H1 (cell line): Measurements from ENCODE around the gene TFAP2B.
A peak's percentile ranks its signal among the peaks of the same experiment; 100 is the strongest.

ENCODE experiments used
- CREB1 ChIP-seq: IDR thresholded peaks from 2 replicates; pipeline ENCODE4 v1.6.1; 2012; ENCODE audit warnings: inconsistent platforms
- JUN ChIP-seq: IDR thresholded peaks from 2 replicates; pipeline ENCODE4 v1.6.1; 2011; ENCODE audit warnings: low read depth, mild to moderate bottlenecking, improper control_type of control experiment, low read length
- SAP30 ChIP-seq: fragments of 300-600 bp; sonication (generic); IDR thresholded peaks from 2 replicates; pipeline ENCODE4 v1.7.1; 2012; ENCODE audit warnings: low read length, moderate library complexity, mild to moderate bottlenecking, inconsistent platforms; ENCODE audit not compliant: insufficient read depth, insufficient replicate concordance
- SIX5 ChIP-seq: IDR thresholded peaks from 2 replicates; pipeline ENCODE4 v1.6.1; 2011; ENCODE audit warnings: mild to moderate bottlenecking, low read depth, low read length
- TAF1 ChIP-seq: IDR thresholded peaks from 2 replicates; pipeline ENCODE4 v1.6.1; 2011; ENCODE audit warnings: mild to moderate bottlenecking, low read depth, low read length
- TF ChIP-seq, protein P1 (sequence below): IDR thresholded peaks from 2 replicates; pipeline ENCODE4 v1.6.1; 2012; ENCODE audit warnings: inconsistent platforms
- TF ChIP-seq, protein P2 (sequence below), 3 experiments: IDR thresholded peaks; 1 replicate in 2 of 3; 2 replicates in 1 of 3; pipeline versions ENCODE4 v1.5.1 to v1.6.1; 2011; ENCODE audit warnings: low read length in 3 of 3, mild to moderate bottlenecking in 3 of 3, inconsistent platforms in 2 of 3, low read depth in 1 of 3, moderate library complexity in 1 of 3; ENCODE audit not compliant: insufficient read depth in 1 of 3; ENCODE audit errors: control extremely low read depth in 1 of 3

DNA sequence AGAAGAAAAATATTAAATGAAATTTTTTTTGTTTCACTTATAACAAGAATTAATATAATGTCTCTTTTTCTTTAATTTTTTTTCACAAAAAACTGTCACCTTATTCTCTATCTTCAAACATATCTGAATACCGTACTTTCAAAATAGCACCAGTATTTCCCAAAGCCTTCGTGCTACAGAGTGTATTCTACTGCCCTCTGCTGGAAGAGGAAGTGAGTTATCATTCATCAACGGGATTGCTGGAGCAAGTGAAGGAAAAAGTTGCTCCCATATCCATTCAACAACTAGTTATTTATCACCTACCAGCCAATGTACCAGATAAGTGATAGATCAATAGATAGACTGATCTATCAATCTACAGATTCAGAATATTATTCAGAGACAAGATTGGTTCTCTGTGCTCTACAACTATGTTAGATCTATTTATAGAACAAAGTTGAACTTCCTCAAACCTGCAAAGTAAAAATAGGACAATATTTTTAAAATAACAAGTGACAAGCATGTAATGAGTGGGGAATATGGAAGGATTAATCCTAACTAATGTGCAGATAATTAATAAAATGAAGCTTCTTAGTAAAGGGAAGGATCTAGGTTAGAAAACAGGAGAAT is 26.7 kb upstream of the TFAP2B start:
- TF ChIP-seq SIX5 (no peak), SAP30 (no peak), TAF1 (no peak), JUN (no peak), CREB1 (no peak)
- TF ChIP-seq, protein P1, sequence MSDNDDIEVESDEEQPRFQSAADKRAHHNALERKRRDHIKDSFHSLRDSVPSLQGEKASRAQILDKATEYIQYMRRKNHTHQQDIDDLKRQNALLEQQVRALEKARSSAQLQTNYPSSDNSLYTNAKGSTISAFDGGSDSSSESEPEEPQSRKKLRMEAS: no peak
- TF ChIP-seq, protein P2, sequence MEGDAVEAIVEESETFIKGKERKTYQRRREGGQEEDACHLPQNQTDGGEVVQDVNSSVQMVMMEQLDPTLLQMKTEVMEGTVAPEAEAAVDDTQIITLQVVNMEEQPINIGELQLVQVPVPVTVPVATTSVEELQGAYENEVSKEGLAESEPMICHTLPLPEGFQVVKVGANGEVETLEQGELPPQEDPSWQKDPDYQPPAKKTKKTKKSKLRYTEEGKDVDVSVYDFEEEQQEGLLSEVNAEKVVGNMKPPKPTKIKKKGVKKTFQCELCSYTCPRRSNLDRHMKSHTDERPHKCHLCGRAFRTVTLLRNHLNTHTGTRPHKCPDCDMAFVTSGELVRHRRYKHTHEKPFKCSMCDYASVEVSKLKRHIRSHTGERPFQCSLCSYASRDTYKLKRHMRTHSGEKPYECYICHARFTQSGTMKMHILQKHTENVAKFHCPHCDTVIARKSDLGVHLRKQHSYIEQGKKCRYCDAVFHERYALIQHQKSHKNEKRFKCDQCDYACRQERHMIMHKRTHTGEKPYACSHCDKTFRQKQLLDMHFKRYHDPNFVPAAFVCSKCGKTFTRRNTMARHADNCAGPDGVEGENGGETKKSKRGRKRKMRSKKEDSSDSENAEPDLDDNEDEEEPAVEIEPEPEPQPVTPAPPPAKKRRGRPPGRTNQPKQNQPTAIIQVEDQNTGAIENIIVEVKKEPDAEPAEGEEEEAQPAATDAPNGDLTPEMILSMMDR (IDR thresholded peaks at IDR 0.05; ENCODE audit: control extremely low read depth in 1 of 3, insufficient read depth in 1 of 3, low read depth in 1 of 3, low read length in 3 of 3): peak in 2 of 3 experiments; percentile 69 to 77; a peak in 3 of 4 replicates
